ENCODE measurements around the gene TGFA.

DNA sequence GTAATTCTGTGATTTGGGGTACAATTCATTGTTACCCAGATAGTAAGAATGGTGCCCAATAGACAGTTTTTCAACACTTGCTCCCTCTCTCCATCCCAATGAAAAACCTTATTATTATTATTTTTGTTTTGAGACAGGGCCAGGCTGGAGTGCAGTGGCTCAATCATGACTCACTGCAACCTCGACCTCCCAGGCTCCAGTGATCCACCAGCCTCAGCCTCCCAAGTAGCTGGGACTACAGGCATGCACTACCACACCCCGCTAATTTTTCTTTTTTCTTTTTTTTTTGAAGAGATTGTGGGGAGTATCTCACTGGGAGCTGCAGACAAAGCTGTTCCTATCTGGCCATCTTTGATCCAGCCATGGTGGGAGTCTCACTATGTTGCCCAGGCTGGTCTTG lies 7.2 kb downstream of the TGFA start:
- no peak for TF ChIP-seq EP300 (IDR thresholded peaks at IDR 0.05)
- TF ChIP-seq, protein P1, sequence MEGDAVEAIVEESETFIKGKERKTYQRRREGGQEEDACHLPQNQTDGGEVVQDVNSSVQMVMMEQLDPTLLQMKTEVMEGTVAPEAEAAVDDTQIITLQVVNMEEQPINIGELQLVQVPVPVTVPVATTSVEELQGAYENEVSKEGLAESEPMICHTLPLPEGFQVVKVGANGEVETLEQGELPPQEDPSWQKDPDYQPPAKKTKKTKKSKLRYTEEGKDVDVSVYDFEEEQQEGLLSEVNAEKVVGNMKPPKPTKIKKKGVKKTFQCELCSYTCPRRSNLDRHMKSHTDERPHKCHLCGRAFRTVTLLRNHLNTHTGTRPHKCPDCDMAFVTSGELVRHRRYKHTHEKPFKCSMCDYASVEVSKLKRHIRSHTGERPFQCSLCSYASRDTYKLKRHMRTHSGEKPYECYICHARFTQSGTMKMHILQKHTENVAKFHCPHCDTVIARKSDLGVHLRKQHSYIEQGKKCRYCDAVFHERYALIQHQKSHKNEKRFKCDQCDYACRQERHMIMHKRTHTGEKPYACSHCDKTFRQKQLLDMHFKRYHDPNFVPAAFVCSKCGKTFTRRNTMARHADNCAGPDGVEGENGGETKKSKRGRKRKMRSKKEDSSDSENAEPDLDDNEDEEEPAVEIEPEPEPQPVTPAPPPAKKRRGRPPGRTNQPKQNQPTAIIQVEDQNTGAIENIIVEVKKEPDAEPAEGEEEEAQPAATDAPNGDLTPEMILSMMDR (IDR thresholded peaks at IDR 0.05), result no peak

Measured in esophagus muscularis mucosa (tissue), 3 donors.